ENCODE results near the gene GDAP1L1. TPM values are rescaled to one million over a fixed set of nuclear protein-coding genes. Genes with fewer than 3 reads are reported as not detected.
"Not testable (repeated sequence)": the region's sequence is repeated elsewhere in the genome, so short reads cannot be mapped to it uniquely, and the experiment has no call there.

GDAP1L1 gene
- total RNA-seq, 2 donors from 2014 or later: not detected

DNA sequence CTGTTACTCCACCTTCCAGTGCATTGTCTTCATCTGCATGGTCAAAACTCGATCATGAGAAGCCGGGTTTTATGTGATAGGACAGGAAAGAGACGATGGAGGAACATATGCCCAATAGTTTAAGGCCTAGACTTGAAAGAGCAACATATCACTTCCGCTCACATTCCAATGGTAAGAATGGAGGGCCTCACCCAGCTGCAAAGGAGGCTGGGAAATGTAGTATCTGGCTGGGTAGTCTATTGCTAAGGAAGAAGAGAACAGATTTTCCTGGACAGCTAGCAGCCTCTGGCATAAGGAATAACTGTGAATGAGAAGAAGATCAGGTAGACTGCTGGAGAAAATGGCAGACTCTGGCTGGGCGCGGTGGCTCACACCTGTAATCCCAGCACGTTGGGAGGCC lies 44.6 kb downstream of the GDAP1L1 start:
- WGBS, 2 donors: 92 to 96% methylated on average over 7 of the region's 7 CpGs
- no peaks in the 10 kb centered on the region for H3K36me3 ChIP-seq (replicated peaks in 1 of 2; ENCODE audit: insufficient read depth in 1 of 2, low read depth in 2 of 2)
- intact Hi-C loops (cut with DNase I): no loop called here

DNA sequence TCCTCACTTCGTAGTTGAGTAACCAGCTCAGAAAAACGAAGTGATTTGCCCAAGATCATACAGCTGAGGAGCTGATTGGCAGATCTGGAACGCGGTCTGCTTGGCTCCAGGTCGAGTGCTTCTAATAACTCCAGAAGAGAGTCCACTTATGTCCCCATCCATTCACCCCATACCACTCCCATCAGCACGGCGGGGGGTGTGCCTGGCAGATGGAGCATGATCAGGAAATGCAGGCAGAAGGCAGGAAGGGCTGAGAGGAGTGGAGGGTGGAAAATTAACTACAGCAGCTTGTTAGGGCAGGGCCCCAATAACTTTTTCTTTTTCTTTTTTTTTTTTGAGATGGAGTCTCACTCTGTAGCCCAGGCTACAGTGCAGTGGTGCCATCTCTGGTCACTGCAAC lies 48.9 kb downstream of the GDAP1L1 start:
- WGBS, 2 donors: 78 to 86% methylated on average over 7 of the region's 7 CpGs
- no peak for DNase-seq
- H3K4me3 ChIP-seq: no peak overlapping the region
- no peak for TF ChIP-seq POLR2A (IDR thresholded peaks at IDR 0.05)
- TF ChIP-seq, protein P1, sequence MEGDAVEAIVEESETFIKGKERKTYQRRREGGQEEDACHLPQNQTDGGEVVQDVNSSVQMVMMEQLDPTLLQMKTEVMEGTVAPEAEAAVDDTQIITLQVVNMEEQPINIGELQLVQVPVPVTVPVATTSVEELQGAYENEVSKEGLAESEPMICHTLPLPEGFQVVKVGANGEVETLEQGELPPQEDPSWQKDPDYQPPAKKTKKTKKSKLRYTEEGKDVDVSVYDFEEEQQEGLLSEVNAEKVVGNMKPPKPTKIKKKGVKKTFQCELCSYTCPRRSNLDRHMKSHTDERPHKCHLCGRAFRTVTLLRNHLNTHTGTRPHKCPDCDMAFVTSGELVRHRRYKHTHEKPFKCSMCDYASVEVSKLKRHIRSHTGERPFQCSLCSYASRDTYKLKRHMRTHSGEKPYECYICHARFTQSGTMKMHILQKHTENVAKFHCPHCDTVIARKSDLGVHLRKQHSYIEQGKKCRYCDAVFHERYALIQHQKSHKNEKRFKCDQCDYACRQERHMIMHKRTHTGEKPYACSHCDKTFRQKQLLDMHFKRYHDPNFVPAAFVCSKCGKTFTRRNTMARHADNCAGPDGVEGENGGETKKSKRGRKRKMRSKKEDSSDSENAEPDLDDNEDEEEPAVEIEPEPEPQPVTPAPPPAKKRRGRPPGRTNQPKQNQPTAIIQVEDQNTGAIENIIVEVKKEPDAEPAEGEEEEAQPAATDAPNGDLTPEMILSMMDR (IDR thresholded peaks at IDR 0.05): no peak
- H3K4me1 ChIP-seq: no peaks in the 10 kb centered on the region
- intact Hi-C loops (cut with DNase I): no loop called here
- H3K27ac ChIP-seq: no peak overlapping the region
- H3K36me3 ChIP-seq (replicated peaks in 1 of 2; ENCODE audit: insufficient read depth in 1 of 2, low read depth in 2 of 2): no peaks in the 10 kb centered on the region
- no peaks in the 10 kb centered on the region for H3K9me3 ChIP-seq
- no peaks in the 10 kb centered on the region for H3K27me3 ChIP-seq
- no peak for ATAC-seq

More for the DNA sequence above, 44.6 kb downstream of the GDAP1L1 start:
- Histone ChIP-seq H3K27ac (no peak overlapping the region), H3K27me3 (no peaks in the 10 kb centered on the region), H3K4me1 (peaks cover 9% of the 10 kb centered on the region), H3K4me3 (no peak overlapping the region), H3K9me3 (no peaks in the 10 kb centered on the region)
- no peak for TF ChIP-seq POLR2A (IDR thresholded peaks at IDR 0.05)
- TF ChIP-seq, protein P1 (IDR thresholded peaks at IDR 0.05): no peak
- no peak for DNase-seq
- ATAC-seq: no peak

DNA sequence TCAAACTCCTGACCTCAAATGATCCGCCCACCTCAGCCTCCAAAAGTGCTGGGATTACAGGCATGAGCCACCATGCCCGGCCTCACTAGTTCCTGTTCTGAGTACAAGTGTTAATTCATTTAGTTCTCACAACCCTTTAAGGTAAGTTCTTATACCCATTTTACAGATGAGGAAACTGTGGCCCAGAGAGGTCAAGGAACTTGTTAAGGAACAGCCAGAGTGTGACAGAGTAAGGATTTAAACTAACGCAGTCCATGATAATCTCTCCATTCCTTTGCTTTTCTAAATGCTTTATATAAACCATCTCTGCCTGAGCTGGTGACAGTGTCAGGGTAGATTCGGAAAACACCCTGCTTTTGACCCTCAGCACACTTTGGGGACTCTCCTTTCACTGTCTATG lies 50.6 kb downstream of the GDAP1L1 start:
- H3K27ac ChIP-seq: no peak overlapping the region
- H3K4me1 ChIP-seq: peaks cover 11% of the 10 kb centered on the region
- TF ChIP-seq, protein P1 (IDR thresholded peaks at IDR 0.05): no peak
- TF ChIP-seq POLR2A (IDR thresholded peaks at IDR 0.05): no peak
- DNase-seq: no peak
- ATAC-seq: no peak
- 90 to 94% methylated on average over 4 of the region's 4 CpGs for WGBS, 2 donors
- H3K27me3 ChIP-seq: no peaks in the 10 kb centered on the region
- intact Hi-C loops (cut with DNase I): no loop called here
- no peaks in the 10 kb centered on the region for H3K36me3 ChIP-seq (replicated peaks in 1 of 2; ENCODE audit: insufficient read depth in 1 of 2, low read depth in 2 of 2)
- H3K4me3 ChIP-seq: no peak overlapping the region
- H3K9me3 ChIP-seq: no peaks in the 10 kb centered on the region

DNA sequence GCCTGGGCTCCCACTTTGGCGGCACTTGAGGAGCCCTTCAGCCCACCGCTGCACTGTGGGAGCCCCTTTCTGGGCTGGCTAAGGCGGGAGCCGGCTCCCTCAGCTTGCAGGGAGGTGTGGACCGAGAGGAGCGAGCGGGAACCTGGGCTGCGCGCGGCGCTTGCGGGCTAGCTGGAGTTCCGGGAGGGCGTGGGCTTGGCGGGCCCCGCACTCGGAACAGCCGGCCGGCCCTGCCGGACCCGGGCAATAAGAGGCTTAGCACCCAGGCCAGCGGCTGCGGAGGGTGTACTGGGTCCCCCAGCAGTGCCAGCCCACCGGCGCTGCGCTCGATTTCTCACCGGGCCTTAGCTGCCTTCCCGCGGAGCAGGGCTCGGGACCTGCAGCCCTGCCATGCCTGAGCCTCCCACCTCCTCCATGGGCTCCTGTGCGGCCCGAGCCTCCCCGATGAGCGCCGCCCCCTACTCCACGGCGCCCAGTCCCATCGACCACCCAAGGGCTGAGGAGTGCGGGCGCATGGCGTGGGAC lies 52.0 kb downstream of the GDAP1L1 start:
- DNase-seq; intact Hi-C loops (cut with DNase I); H3K36me3 ChIP-seq (replicated peaks in 1 of 2; ENCODE audit: insufficient read depth in 1 of 2, low read depth in 2 of 2); H3K27ac ChIP-seq; ATAC-seq; H3K9me3 ChIP-seq; H3K4me3 ChIP-seq; H3K27me3 ChIP-seq: not testable (repeated sequence)
- WGBS, 2 donors: 96% methylated on average over 26 of the region's 42 CpGs; no CpG with 5 or more reads in 1 of the 2 donors
- peaks cover 13% of the 10 kb centered on the region for H3K4me1 ChIP-seq

DNA sequence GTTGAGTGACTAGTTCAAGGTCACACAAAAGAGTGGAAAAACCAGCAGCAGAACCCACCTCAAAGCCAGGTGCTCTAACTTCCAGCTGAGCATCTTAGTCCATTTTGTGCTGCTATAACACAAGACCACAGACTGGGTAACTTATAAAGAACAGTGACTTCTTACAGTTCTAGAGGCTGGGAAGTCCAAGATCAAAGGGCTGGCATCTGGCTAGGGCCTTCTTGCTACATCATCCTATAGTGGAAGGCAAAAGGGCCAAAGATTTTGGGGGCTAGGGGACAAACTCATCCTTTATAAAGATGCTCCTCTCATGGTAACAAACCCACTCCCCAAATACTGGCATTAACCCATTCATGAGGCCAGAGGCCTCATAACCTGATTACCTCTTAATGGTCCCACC lies 54.2 kb downstream of the GDAP1L1 start:
- Histone ChIP-seq H3K9me3 (no peaks in the 10 kb centered on the region), H3K4me3 (no peak overlapping the region), H3K4me1 (peaks cover 35% of the 10 kb centered on the region), H3K36me3 (replicated peaks in 1 of 2; ENCODE audit: insufficient read depth in 1 of 2, low read depth in 2 of 2) (no peaks in the 10 kb centered on the region), H3K27me3 (no peaks in the 10 kb centered on the region), H3K27ac (no peak overlapping the region)
- intact Hi-C loops (cut with DNase I): no loop called here
- DNase-seq: no peak
- TF ChIP-seq POLR2A (IDR thresholded peaks at IDR 0.05): no peak
- TF ChIP-seq, protein P1 (IDR thresholded peaks at IDR 0.05): no peak
- ATAC-seq: no peak

Data from body of pancreas (tissue), 4 donors.